ENCODE measurements around the gene GNA15. TPM values are rescaled to one million over a fixed set of nuclear protein-coding genes. Genes with fewer than 3 reads are reported as not detected.

Gene GNA15
- total and polyA plus RNA-seq, 2 donors = 21.8 to 58.5 TPM

- DNase-seq (ENCODE audit: low read depth in 6 of 9, low spot score in 9 of 9) = no peak
- Histone ChIP-seq H3K27ac (ENCODE audit: low read depth in 1 of 2, low read length in 1 of 2) (no peak overlapping the region), H3K4me3 (ENCODE audit: low read length in 2 of 2) (no peak overlapping the region), H3K27me3 (ENCODE audit: control insufficient read depth in 2 of 2, insufficient read depth in 1 of 2, low read length in 1 of 2) (no peaks in the 10 kb centered on the region), H3K9me3 (ENCODE audit: control insufficient read depth in 2 of 2, insufficient read depth in 1 of 2, low read length in 1 of 2) (no peaks in the 10 kb centered on the region), H3K4me1 (ENCODE audit: control insufficient read depth in 2 of 2, insufficient read depth in 2 of 2, low read length in 2 of 2) (peaks cover 3 to 27% of the 10 kb centered on the region in 2 donors), H3K36me3 (ENCODE audit: control insufficient read depth in 2 of 2, insufficient read depth in 2 of 2, low read length in 1 of 2) (peaks cover 10 to 12% of the 10 kb centered on the region in 2 donors)
- WGBS = 73% methylated on average over 8 of the region's 8 CpGs
These were observed 11.9 kb upstream of the GNA15 start for GRCh38 chr19:3123956-3124355.

GRCh38 chr19:3124630-3125029 lies 11.2 kb upstream of the GNA15 start:
- Histone ChIP-seq H3K4me3 (ENCODE audit: low read length in 2 of 2) (no peak overlapping the region), H3K27ac (ENCODE audit: low read depth in 1 of 2, low read length in 1 of 2) (no peak overlapping the region), H3K4me1 (ENCODE audit: control insufficient read depth in 2 of 2, insufficient read depth in 2 of 2, low read length in 2 of 2) (peaks cover 3 to 31% of the 10 kb centered on the region in 2 donors), H3K27me3 (ENCODE audit: control insufficient read depth in 2 of 2, insufficient read depth in 1 of 2, low read length in 1 of 2) (no peaks in the 10 kb centered on the region), H3K36me3 (ENCODE audit: control insufficient read depth in 2 of 2, insufficient read depth in 2 of 2, low read length in 1 of 2) (peaks cover 8 to 12% of the 10 kb centered on the region in 2 donors), H3K9me3 (ENCODE audit: control insufficient read depth in 2 of 2, insufficient read depth in 1 of 2, low read length in 1 of 2) (no peaks in the 10 kb centered on the region)
- DNase-seq (ENCODE audit: low read depth in 6 of 9, low spot score in 9 of 9) = no peak
- WGBS = 84% methylated on average over 16 of the region's 16 CpGs

- peaks cover 3 to 4% of the 10 kb centered on the region in 2 donors for H3K36me3 ChIP-seq (ENCODE audit: control insufficient read depth in 2 of 2, insufficient read depth in 2 of 2, low read length in 1 of 2)
- H3K27ac ChIP-seq (ENCODE audit: low read depth in 1 of 2, low read length in 1 of 2) = no peak overlapping the region
These were observed 9.8 kb upstream of the GNA15 start for GRCh38 chr19:3125900-3126524.

GRCh38 chr19:3129112-3129511 lies 6.7 kb upstream of the GNA15 start:
- Histone ChIP-seq H3K9me3 (ENCODE audit: control insufficient read depth in 2 of 2, insufficient read depth in 1 of 2, low read length in 1 of 2) (peaks cover 0 to 17% of the 10 kb centered on the region in 2 donors), H3K27ac (ENCODE audit: low read depth in 1 of 2, low read length in 1 of 2) (no peak overlapping the region), H3K4me3 (ENCODE audit: low read length in 2 of 2) (no peak overlapping the region), H3K27me3 (ENCODE audit: control insufficient read depth in 2 of 2, insufficient read depth in 1 of 2, low read length in 1 of 2) (no peaks in the 10 kb centered on the region), H3K36me3 (ENCODE audit: control insufficient read depth in 2 of 2, insufficient read depth in 2 of 2, low read length in 1 of 2) (no peaks in the 10 kb centered on the region), H3K4me1 (ENCODE audit: control insufficient read depth in 2 of 2, insufficient read depth in 2 of 2, low read length in 2 of 2) (peaks cover 13 to 64% of the 10 kb centered on the region in 2 donors)
- peak in 1 of 9 donors; percentile 55 for DNase-seq (ENCODE audit: low read depth in 6 of 9, low spot score in 9 of 9)
- 0% methylated on average over 1 of the region's 1 CpG for WGBS

More at GRCh38 chr19:3125900-3126524, 9.8 kb upstream of the GNA15 start:
- DNase-seq (ENCODE audit: low read depth in 6 of 9, low spot score in 9 of 9) = peak in 4 of 9 donors; percentile 57 to 74 (median 65)
- Histone ChIP-seq H3K9me3 (ENCODE audit: control insufficient read depth in 2 of 2, insufficient read depth in 1 of 2, low read length in 1 of 2) (peaks cover 0 to 7% of the 10 kb centered on the region in 2 donors), H3K4me3 (ENCODE audit: low read length in 2 of 2) (no peak overlapping the region), H3K27me3 (ENCODE audit: control insufficient read depth in 2 of 2, insufficient read depth in 1 of 2, low read length in 1 of 2) (no peaks in the 10 kb centered on the region), H3K4me1 (ENCODE audit: control insufficient read depth in 2 of 2, insufficient read depth in 2 of 2, low read length in 2 of 2) (peaks cover 3 to 45% of the 10 kb centered on the region in 2 donors)
- 65% methylated on average over 14 of the region's 14 CpGs for WGBS

GRCh38 chr19:3131168-3131567 lies 4.7 kb upstream of the GNA15 start:
- peaks cover 0 to 23% of the 10 kb centered on the region in 2 donors for H3K9me3 ChIP-seq (ENCODE audit: control insufficient read depth in 2 of 2, insufficient read depth in 1 of 2, low read length in 1 of 2)
- H3K36me3 ChIP-seq (ENCODE audit: control insufficient read depth in 2 of 2, insufficient read depth in 2 of 2, low read length in 1 of 2) = no peaks in the 10 kb centered on the region
- no peaks in the 10 kb centered on the region for H3K27me3 ChIP-seq (ENCODE audit: control insufficient read depth in 2 of 2, insufficient read depth in 1 of 2, low read length in 1 of 2)
- H3K27ac ChIP-seq (ENCODE audit: low read depth in 1 of 2, low read length in 1 of 2) = peak overlapping the region; percentile 31 to 84
- WGBS = 83% methylated on average over 24 of the region's 24 CpGs
- peak in 1 of 9 donors; percentile 69 for DNase-seq (ENCODE audit: low read depth in 6 of 9, low spot score in 9 of 9)
- H3K4me3 ChIP-seq (ENCODE audit: low read length in 2 of 2) = no peak overlapping the region
- H3K4me1 ChIP-seq (ENCODE audit: control insufficient read depth in 2 of 2, insufficient read depth in 2 of 2, low read length in 2 of 2) = peaks cover 18 to 67% of the 10 kb centered on the region in 2 donors

- H3K4me3 ChIP-seq (ENCODE audit: low read length in 2 of 2) = peak overlapping the region; percentile 7 to 40
- no peaks in the 10 kb centered on the region for H3K27me3 ChIP-seq (ENCODE audit: control insufficient read depth in 2 of 2, insufficient read depth in 1 of 2, low read length in 1 of 2)
- peaks cover 0 to 23% of the 10 kb centered on the region in 2 donors for H3K9me3 ChIP-seq (ENCODE audit: control insufficient read depth in 2 of 2, insufficient read depth in 1 of 2, low read length in 1 of 2)
- peak; percentile 65 to 93 (median 84) for DNase-seq (ENCODE audit: low read depth in 6 of 9, low spot score in 9 of 9)
- H3K4me1 ChIP-seq (ENCODE audit: control insufficient read depth in 2 of 2, insufficient read depth in 2 of 2, low read length in 2 of 2) = peaks cover 27 to 80% of the 10 kb centered on the region in 2 donors
- no peaks in the 10 kb centered on the region for H3K36me3 ChIP-seq (ENCODE audit: control insufficient read depth in 2 of 2, insufficient read depth in 2 of 2, low read length in 1 of 2)
- 5% methylated on average over 24 of the region's 24 CpGs for WGBS
- peak overlapping the region; percentile 92 for H3K27ac ChIP-seq (ENCODE audit: low read depth in 1 of 2, low read length in 1 of 2)
These were observed 2.7 kb upstream of the GNA15 start for GRCh38 chr19:3132971-3133792.

GRCh38 chr19:3133793-3134116 lies 2.1 kb upstream of the GNA15 start:
- Histone ChIP-seq H3K27ac (ENCODE audit: low read depth in 1 of 2, low read length in 1 of 2) (peak overlapping the region; percentile 92), H3K9me3 (ENCODE audit: control insufficient read depth in 2 of 2, insufficient read depth in 1 of 2, low read length in 1 of 2) (peaks cover 0 to 23% of the 10 kb centered on the region in 2 donors), H3K4me3 (ENCODE audit: low read length in 2 of 2) (peak overlapping the region; percentile 7 to 40), H3K36me3 (ENCODE audit: control insufficient read depth in 2 of 2, insufficient read depth in 2 of 2, low read length in 1 of 2) (no peaks in the 10 kb centered on the region), H3K27me3 (ENCODE audit: control insufficient read depth in 2 of 2, insufficient read depth in 1 of 2, low read length in 1 of 2) (no peaks in the 10 kb centered on the region), H3K4me1 (ENCODE audit: control insufficient read depth in 2 of 2, insufficient read depth in 2 of 2, low read length in 2 of 2) (peaks cover 27 to 80% of the 10 kb centered on the region in 2 donors)
- DNase-seq (ENCODE audit: low read depth in 6 of 9, low spot score in 9 of 9) = no peak
- 58% methylated on average over 4 of the region's 4 CpGs for WGBS

GRCh38 chr19:3136684-3137055 lies 837 bp downstream of the GNA15 start:
- DNase-seq (ENCODE audit: low read depth in 6 of 9, low spot score in 9 of 9) = no peak
- H3K9me3 ChIP-seq (ENCODE audit: control insufficient read depth in 2 of 2, insufficient read depth in 1 of 2, low read length in 1 of 2) = peaks cover 0 to 9% of the 10 kb centered on the region in 2 donors
- peak overlapping the region; percentile 70 to 92 for H3K4me3 ChIP-seq (ENCODE audit: low read length in 2 of 2)
- 5% methylated on average over 16 of the region's 16 CpGs for WGBS
- peaks cover 4 to 12% of the 10 kb centered on the region in 2 donors for H3K36me3 ChIP-seq (ENCODE audit: control insufficient read depth in 2 of 2, insufficient read depth in 2 of 2, low read length in 1 of 2)
- H3K27ac ChIP-seq (ENCODE audit: low read depth in 1 of 2, low read length in 1 of 2) = peak overlapping the region; percentile 85 to 86
- no peaks in the 10 kb centered on the region for H3K27me3 ChIP-seq (ENCODE audit: control insufficient read depth in 2 of 2, insufficient read depth in 1 of 2, low read length in 1 of 2)
- H3K4me1 ChIP-seq (ENCODE audit: control insufficient read depth in 2 of 2, insufficient read depth in 2 of 2, low read length in 2 of 2) = peaks cover 34 to 76% of the 10 kb centered on the region in 2 donors

GRCh38 chr19:3137119-3137518 lies 1.3 kb downstream of the GNA15 start:
- H3K27me3 ChIP-seq (ENCODE audit: control insufficient read depth in 2 of 2, insufficient read depth in 1 of 2, low read length in 1 of 2) = no peaks in the 10 kb centered on the region
- peak overlapping the region; percentile 70 to 92 for H3K4me3 ChIP-seq (ENCODE audit: low read length in 2 of 2)
- peaks cover 6 to 17% of the 10 kb centered on the region in 2 donors for H3K36me3 ChIP-seq (ENCODE audit: control insufficient read depth in 2 of 2, insufficient read depth in 2 of 2, low read length in 1 of 2)
- 17% methylated on average over 7 of the region's 7 CpGs for WGBS
- peaks cover 39 to 76% of the 10 kb centered on the region in 2 donors for H3K4me1 ChIP-seq (ENCODE audit: control insufficient read depth in 2 of 2, insufficient read depth in 2 of 2, low read length in 2 of 2)
- peak in 1 of 9 donors; percentile 46 for DNase-seq (ENCODE audit: low read depth in 6 of 9, low spot score in 9 of 9)
- peak overlapping the region; percentile 85 to 86 for H3K27ac ChIP-seq (ENCODE audit: low read depth in 1 of 2, low read length in 1 of 2)
- H3K9me3 ChIP-seq (ENCODE audit: control insufficient read depth in 2 of 2, insufficient read depth in 1 of 2, low read length in 1 of 2) = peaks cover 0 to 8% of the 10 kb centered on the region in 2 donors
